ENCODE data around the gene ADAM12.

ADAM12 gene

DNA sequence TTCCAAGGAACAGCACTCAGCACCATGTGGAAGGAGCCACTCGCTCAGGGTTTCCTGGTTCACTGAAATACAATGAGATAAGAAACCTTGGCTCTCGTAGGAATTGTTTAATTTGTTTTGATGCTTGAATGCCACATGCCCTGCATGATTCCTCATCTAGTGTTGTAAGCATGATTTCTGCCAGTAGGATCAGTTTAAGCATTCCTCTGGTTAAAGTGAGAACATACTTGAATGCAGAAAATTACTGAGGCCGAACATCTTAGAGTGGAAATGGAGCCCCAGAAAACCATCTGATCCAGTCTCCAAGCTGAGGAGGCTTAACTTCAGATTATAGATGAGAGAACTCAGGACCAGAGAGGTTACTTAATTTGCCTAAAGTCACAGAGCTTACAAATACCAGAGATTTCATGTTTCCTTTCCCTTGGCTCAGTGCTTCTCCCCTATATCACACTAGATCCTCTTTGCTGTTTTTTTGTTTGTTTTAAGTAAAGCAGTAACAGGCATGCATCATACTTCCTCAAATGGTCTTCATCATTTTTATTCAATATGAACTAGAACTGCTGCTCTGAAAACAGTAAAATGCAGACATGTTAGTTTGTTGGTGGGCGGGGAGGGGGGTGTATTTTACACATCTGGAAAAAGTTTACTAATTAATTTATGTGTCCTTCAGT lies 125.1 kb downstream of the ADAM12 start:
- H3K9me3 ChIP-seq (ENCODE audit: low read depth, low read length): no peaks in the 10 kb centered on the region
- no peak for TF ChIP-seq EZH2 (IDR thresholded peaks at IDR 0.05)
- TF ChIP-seq FOXP2 (optimal IDR thresholded peaks at IDR 0.05; ENCODE audit: control extremely low read depth, extremely low read length, insufficient read depth): no peak
- no peak for TF ChIP-seq POLR2AphosphoS5 (IDR thresholded peaks at IDR 0.05; ENCODE audit: borderline replicate concordance, low read depth, low read length)
- no peak for DNase-seq (ENCODE audit: low read depth, low spot score)

DNA sequence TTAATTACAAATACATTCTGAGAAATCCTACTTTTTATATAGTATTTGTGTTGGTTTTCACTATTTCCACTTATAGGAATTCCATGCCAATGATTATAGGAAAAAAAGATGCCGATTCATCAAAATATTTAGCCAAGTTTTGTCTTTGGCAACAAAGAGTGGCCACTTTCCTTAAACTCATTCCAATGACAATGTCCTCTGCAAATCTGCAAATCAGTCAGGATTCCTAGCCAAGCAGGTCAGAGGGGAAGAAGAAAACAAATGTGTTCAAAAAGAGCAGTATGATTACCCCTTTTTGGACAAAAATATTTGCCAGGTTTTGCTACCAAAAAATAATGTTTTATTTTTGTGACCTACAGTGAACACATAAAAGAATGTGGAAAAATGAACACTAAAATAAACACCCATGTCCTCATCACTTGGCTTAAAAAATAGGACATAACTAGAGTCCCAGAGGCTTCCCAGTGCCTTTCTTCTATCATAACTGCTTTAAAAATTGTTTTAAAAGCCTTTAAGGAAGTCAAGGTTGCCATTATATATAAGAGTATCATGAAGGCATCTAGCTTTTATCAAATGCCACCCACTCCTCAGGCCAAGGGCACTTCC lies 125.9 kb downstream of the ADAM12 start:
- TF ChIP-seq EZH2 (IDR thresholded peaks at IDR 0.05) (no peak), FOXP2 (optimal IDR thresholded peaks at IDR 0.05; ENCODE audit: control extremely low read depth, extremely low read length, insufficient read depth) (no peak), POLR2AphosphoS5 (IDR thresholded peaks at IDR 0.05; ENCODE audit: borderline replicate concordance, low read depth, low read length) (no peak)
- H3K9me3 ChIP-seq (ENCODE audit: low read depth, low read length): no peaks in the 10 kb centered on the region
- DNase-seq (ENCODE audit: low read depth, low spot score): no peak
- H3K4me3 ChIP-seq: no peak overlapping the region
- H3K36me3 ChIP-seq (ENCODE audit: insufficient read depth, low read length): no peaks in the 10 kb centered on the region
- no peak overlapping the region for H3K27ac ChIP-seq
- no peak overlapping the region for H3K9ac ChIP-seq (ENCODE audit: insufficient read length)

More for the DNA sequence above, 125.1 kb downstream of the ADAM12 start:
- no peak overlapping the region for H3K4me3 ChIP-seq
- H3K9ac ChIP-seq (ENCODE audit: insufficient read length): no peak overlapping the region
- H3K36me3 ChIP-seq (ENCODE audit: insufficient read depth, low read length): no peaks in the 10 kb centered on the region
- H3K27ac ChIP-seq: no peak overlapping the region

DNA sequence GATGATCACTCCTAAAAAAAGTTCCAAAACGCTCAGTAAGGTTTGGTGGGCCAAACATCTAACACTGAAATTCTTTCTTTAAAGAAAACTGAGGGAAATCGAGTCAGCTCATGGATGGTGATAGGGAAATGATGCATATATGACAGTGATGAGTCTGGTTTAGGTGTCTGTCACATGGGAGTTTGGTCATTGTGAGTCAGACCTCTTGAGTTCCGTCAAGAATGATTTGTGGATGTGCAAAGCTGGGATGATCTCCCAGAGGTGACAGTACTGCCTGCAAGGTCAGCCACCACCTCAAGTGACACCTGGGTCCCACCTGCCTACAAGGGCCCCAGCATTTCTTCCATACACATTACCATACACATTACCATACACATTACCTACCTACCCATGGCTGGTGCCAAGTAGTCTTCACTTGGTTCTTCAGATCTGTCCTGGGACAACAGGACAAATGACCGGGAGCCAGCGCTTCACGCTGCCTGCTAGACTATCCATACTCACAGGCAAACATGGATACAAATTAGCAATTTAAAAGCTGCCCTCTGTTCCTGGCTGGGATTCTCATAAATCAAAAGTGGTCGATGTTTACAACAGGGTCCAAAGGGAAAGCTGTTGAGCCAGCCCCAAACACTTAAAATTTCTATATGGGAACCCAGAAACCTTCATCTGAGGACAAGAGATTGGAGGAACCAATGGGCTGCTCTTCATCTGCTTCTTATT lies 128.4 kb downstream of the ADAM12 start:
- no peak for DNase-seq (ENCODE audit: low read depth, low spot score)
- Histone ChIP-seq H3K4me3 (no peak overlapping the region), H3K27ac (no peak overlapping the region), H3K36me3 (ENCODE audit: insufficient read depth, low read length) (no peaks in the 10 kb centered on the region), H3K9me3 (ENCODE audit: low read depth, low read length) (no peaks in the 10 kb centered on the region), H3K9ac (ENCODE audit: insufficient read length) (no peak overlapping the region)
- TF ChIP-seq EZH2 (IDR thresholded peaks at IDR 0.05) (no peak), POLR2AphosphoS5 (IDR thresholded peaks at IDR 0.05; ENCODE audit: borderline replicate concordance, low read depth, low read length) (no peak), FOXP2 (optimal IDR thresholded peaks at IDR 0.05; ENCODE audit: control extremely low read depth, extremely low read length, insufficient read depth) (no peak)

GRCh38 chr10:126256864-126257263 lies 131.4 kb downstream of the ADAM12 start:
- no peak for DNase-seq (ENCODE audit: low read depth, low spot score)
- TF ChIP-seq FOXP2 (optimal IDR thresholded peaks at IDR 0.05; ENCODE audit: control extremely low read depth, extremely low read length, insufficient read depth) (no peak), EZH2 (IDR thresholded peaks at IDR 0.05) (no peak), POLR2AphosphoS5 (IDR thresholded peaks at IDR 0.05; ENCODE audit: borderline replicate concordance, low read depth, low read length) (no peak)

DNA sequence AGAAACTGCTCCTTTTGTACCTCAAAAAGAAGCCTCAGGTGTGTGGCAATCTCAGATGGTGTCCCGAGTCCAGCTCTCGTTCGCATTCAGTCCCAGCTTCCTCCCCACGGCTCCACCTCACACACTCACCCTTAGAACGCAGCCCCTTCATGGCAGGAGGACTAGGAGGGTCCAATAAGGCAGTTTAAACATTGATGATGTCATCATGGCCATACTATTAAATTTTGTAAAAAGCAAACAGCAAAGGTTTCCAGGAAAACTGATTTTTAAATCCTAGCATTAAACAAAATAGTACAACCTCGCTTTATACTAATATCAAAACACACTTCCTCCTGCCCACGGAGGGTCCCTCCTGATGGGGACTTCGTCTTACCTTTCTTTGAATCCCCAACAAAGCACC lies 133.0 kb downstream of the ADAM12 start:
- no peak overlapping the region for H3K9ac ChIP-seq (ENCODE audit: insufficient read length)
- no peaks in the 10 kb centered on the region for H3K36me3 ChIP-seq (ENCODE audit: insufficient read depth, low read length)
- TF ChIP-seq EZH2 (IDR thresholded peaks at IDR 0.05): no peak
- TF ChIP-seq FOXP2 (optimal IDR thresholded peaks at IDR 0.05; ENCODE audit: control extremely low read depth, extremely low read length, insufficient read depth): no peak
- TF ChIP-seq POLR2AphosphoS5 (IDR thresholded peaks at IDR 0.05; ENCODE audit: borderline replicate concordance, low read depth, low read length): no peak
- H3K9me3 ChIP-seq (ENCODE audit: low read depth, low read length): no peaks in the 10 kb centered on the region
- no peak for DNase-seq (ENCODE audit: low read depth, low spot score)
- H3K4me3 ChIP-seq: no peak overlapping the region
- H3K27ac ChIP-seq: no peak overlapping the region

More at GRCh38 chr10:126256864-126257263, 131.4 kb downstream of the ADAM12 start:
- no peaks in the 10 kb centered on the region for H3K9me3 ChIP-seq (ENCODE audit: low read depth, low read length)
- H3K36me3 ChIP-seq (ENCODE audit: insufficient read depth, low read length): no peaks in the 10 kb centered on the region
- no peak overlapping the region for H3K27ac ChIP-seq
- no peak overlapping the region for H3K4me3 ChIP-seq
- H3K9ac ChIP-seq (ENCODE audit: insufficient read length): no peak overlapping the region

DNA sequence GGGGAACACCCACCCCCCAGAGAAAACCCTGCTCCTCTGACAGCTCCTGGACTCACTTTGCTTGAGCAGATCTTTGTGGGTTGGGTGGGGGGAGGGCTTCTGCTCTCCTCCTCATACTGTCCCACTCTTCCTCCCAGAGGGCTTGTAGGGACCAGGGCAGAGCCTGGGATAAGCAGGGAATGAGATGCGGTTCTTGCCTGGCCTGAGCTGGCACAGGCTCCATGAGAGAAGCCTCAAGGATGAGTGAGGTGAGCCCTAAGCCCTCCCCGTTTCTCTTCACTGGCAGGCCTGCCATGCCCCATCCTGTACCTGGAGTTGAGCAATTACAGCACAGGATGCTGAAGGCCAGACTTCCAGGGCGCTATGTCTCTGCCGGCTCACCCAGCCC lies 134.7 kb downstream of the ADAM12 start:
- H3K36me3 ChIP-seq (ENCODE audit: insufficient read depth, low read length): no peaks in the 10 kb centered on the region
- no peak overlapping the region for H3K4me3 ChIP-seq
- TF ChIP-seq POLR2AphosphoS5 (IDR thresholded peaks at IDR 0.05; ENCODE audit: borderline replicate concordance, low read depth, low read length) (no peak), FOXP2 (optimal IDR thresholded peaks at IDR 0.05; ENCODE audit: control extremely low read depth, extremely low read length, insufficient read depth) (no peak), EZH2 (IDR thresholded peaks at IDR 0.05) (no peak)
- no peak for DNase-seq (ENCODE audit: low read depth, low spot score)
- no peak overlapping the region for H3K9ac ChIP-seq (ENCODE audit: insufficient read length)
- H3K27ac ChIP-seq: no peak overlapping the region
- no peaks in the 10 kb centered on the region for H3K9me3 ChIP-seq (ENCODE audit: low read depth, low read length)

DNA sequence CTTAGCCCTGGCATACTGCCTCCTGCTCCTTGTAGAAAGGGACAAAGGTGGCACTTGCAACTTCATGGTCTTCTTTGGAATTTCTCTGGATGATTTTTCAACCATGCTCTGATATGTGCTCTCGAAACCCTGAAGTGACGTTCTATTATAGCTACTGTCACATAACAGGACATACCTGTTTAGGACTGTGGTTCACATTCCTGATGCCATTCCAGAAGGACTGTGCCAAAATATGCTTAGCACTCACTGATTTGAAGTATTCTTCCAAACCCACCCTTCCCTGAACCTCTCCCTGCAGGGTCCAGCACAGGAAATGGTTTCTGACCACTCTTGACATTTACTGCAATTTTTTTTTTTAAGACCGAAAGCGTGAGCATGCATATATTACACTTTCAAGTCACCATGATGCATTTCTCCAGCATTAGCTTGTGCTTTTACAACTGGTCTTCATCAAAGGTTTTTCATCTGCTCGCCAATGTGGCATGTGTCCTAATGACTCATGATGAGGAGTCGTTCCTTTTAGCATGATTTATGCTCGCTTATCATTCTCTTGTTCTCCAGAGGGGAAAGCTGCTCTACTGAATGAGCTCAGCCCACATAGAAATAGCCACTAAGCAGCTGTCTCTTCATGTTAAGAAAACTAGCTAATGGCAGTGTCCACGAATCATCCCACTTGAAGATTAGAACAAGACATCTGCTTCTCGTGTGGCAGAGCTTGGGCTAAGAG lies 135.2 kb downstream of the ADAM12 start:
- H3K36me3 ChIP-seq (ENCODE audit: insufficient read depth, low read length): no peaks in the 10 kb centered on the region
- DNase-seq (ENCODE audit: low read depth, low spot score): no peak
- no peak overlapping the region for H3K9ac ChIP-seq (ENCODE audit: insufficient read length)
- no peaks in the 10 kb centered on the region for H3K9me3 ChIP-seq (ENCODE audit: low read depth, low read length)
- TF ChIP-seq POLR2AphosphoS5 (IDR thresholded peaks at IDR 0.05; ENCODE audit: borderline replicate concordance, low read depth, low read length): no peak
- TF ChIP-seq FOXP2 (optimal IDR thresholded peaks at IDR 0.05; ENCODE audit: control extremely low read depth, extremely low read length, insufficient read depth): no peak
- TF ChIP-seq EZH2 (IDR thresholded peaks at IDR 0.05): no peak
- H3K27ac ChIP-seq: no peak overlapping the region
- H3K4me3 ChIP-seq: no peak overlapping the region

All from SK-N-MC (cell line).